Measurements from ENCODE around the gene RPS6KA3.
"Not testable (repeated sequence)": the region's sequence is repeated elsewhere in the genome, so short reads cannot be mapped to it uniquely, and the experiment has no call there.

Gene RPS6KA3

GRCh38 chrX:20143111-20143510 lies 123.6 kb downstream of the RPS6KA3 start:
- DNase-seq (ENCODE audit: low spot score) = no peak

DNA sequence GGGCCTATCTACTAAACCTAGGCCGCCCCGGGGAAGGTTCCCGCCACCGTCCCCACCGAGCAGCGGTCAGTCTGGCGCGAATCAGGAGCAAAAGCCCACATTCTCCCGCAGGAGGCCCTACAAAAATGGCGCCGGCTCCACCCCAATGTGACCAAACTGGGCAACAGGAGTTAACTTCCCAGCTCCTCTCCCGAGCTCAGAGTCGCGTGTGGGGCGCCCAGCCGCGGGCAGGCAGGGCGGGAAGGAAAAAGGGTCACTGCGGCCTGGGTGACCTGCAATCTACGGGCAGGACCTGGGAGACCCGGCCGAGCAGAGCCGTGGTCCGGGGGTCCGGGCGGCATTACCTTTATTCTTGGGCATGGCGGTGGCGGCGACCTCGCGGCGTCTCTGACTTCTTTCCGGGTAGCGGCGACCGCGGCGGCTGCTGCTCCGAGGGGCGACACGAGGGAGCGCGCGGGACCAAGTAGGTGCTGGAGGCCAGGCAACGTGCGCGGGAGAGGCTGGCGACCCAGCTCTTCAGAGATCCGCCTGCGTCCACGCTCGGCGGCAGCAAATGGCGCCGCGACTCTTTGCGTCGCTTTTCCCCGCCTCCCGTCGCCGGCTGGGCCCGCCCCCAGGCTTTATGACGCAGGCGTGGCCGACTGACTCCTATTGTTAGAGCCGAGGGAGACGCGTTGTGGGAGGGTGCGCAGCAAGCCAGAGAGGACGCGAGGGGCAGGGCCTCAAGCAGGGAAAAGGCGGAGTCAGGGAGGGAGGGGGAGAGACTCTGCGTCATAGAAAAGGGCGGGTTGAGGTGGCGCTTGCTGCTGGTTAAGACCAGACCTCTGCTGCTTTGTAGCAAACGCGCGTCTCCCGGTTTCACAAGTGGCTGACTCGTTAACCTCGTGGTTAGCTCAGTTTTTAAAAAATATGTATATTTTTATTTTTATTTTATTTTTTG lies 125.2 kb downstream of the RPS6KA3 start, which contains the start of gene EIF1AX:
Gene EIF1AX, minus strand, starts transcription at position 558 of the 940 bp plus-strand sequence. Its CDS starts 198 bp downstream, at position 360.
- DNase-seq (ENCODE audit: low spot score) = peak; percentile 96

DNA sequence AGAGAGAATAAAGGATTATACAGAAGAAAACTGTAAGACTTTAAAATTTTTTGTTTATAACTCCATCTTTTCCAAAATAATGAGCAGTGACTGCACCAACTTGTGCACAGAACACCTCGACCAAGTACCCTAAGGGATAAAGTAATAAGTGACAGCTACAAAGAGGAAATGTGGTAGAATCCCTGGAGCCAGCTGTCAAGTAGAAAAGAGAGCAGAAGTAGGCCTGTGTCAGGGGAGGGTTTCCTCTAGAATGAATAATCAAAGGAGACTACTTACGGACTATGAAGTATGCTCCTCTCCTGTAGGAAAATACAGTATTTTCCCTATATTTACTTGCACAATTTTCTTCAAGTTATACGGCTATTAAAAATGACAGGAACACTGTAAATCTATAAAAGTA lies 126.3 kb downstream of the RPS6KA3 start:
- no peak for DNase-seq (ENCODE audit: low spot score)

GRCh38 chrX:20139966-20140365 lies 126.7 kb downstream of the RPS6KA3 start:
- DNase-seq (ENCODE audit: low spot score) = no peak

GRCh38 chrX:20135944-20136343 lies 130.8 kb downstream of the RPS6KA3 start:
- no peak for DNase-seq (ENCODE audit: low spot score)

DNA sequence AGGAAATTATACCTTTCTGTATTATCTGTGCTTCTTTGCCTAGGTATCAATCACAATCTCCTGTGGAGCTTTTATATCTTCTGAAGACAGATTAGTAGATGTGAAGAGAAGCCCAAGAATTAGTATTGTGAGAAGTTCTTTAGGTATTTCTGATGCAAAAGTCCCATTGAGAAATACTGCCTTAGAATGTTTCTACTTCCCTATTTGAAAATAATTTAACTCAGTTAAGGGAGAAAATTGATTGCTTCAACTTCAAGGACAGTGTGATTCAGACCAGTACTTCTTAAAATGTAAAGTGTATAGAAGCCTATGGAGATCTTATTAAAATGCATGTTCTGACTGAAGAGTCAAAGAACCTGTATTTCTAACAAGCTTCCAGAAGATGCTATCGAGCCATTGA lies 134.0 kb downstream of the RPS6KA3 start:
- DNase-seq (ENCODE audit: low spot score) = no peak

GRCh38 chrX:20130357-20130756 lies 136.4 kb downstream of the RPS6KA3 start:
- no peak for DNase-seq (ENCODE audit: low spot score)

DNA sequence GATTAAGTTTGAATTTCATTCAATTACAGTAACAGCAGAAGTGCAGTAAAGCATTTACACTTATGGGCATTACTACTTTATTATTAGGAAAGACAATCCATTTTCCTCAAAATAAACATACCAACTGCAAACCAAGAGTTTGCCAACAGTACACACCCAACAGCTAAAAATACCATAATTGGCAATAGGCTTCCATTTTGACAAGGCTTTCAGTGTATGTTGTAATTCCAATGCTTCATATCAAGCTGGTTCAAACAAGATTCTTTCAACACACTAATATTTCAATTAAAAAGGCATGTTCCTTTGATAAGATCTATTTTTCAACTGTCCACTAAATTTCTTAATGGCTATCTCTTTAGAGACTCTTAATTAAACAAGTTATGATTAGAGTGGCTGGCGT lies 137.2 kb downstream of the RPS6KA3 start:
- DNase-seq (ENCODE audit: low spot score) = no peak

DNA sequence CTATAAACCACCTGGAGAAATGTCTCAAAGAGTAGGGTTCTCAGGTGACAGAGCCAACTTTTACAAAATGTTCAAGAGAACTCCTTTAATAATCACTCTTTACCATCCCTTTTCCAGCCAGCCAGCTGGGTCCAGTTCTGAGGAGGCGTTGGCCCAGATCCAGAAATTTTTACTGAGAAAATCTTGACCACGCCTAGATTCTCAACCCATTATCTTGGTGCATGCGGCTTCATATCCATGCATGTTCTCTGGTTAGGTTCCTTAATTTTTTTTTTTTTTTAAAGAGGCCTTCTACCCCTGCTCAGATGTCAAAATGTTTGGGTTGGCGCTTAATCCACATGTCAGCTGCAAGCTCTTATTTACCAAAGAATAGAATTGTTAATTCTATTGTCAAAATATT lies 138.0 kb downstream of the RPS6KA3 start:
- no peak for DNase-seq (ENCODE audit: low spot score)

DNA sequence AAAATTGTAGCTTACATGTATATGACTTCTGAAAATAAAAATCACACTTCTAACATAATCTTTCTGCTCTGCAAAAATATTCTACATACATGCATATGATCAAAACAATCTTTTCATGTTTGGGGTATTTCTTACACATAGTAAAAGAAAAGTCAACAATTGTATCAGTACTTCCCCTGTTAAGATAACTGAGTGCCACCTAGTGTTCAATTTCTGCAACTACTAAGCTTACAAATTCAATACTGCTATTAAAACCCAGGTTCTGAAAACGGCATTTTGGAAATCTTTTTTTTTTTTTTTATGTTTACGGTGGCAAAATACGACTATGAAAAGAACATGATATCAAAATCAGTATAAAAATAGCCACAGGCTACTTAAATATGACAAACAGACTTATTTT lies 139.3 kb downstream of the RPS6KA3 start:
- peak; percentile 2 for DNase-seq (ENCODE audit: low spot score)

DNA sequence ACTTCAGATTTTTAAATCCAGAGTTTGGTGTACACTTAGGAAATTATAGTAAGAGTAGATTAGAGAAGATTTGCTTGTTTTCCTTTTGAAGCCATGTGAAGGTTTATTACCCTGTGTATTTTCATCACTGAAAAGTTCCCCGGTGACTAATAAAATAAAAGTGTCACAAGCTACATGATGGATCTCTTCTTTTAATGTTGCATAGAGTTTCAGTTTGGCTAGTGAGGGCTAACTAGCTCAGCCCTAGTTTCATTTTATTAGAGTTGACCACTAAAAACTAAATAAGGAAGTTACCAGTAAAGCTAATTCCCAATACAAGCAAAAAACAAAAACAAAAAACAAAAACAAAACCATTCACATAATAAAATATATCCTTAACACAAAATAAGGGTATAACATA lies 139.9 kb downstream of the RPS6KA3 start:
- DNase-seq (ENCODE audit: low spot score) = not testable (repeated sequence)

DNA sequence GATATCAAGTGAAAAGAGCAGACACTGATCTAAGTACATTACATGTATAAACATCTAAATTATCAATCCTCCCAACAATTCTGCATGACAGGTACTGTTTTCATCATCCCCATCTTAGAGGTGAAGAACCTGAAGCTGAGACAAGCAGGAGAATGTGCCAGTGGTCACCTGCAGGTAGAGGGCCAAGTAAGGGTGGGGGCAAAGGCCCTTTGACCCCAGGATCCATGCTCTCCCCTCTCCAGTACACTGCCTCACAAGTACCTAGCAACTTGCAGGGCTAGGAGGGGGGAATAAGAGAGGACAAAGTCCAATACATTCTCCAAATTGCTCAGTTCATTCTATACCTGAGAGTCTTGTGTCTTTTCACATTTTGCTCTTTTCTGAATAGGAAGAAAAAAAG lies 141.7 kb downstream of the RPS6KA3 start:
- DNase-seq (ENCODE audit: low spot score) = no peak

- DNase-seq (ENCODE audit: low spot score) = no peak
Measured at GRCh38 chrX:20118065-20118824, 148.5 kb downstream of the RPS6KA3 start.

DNA sequence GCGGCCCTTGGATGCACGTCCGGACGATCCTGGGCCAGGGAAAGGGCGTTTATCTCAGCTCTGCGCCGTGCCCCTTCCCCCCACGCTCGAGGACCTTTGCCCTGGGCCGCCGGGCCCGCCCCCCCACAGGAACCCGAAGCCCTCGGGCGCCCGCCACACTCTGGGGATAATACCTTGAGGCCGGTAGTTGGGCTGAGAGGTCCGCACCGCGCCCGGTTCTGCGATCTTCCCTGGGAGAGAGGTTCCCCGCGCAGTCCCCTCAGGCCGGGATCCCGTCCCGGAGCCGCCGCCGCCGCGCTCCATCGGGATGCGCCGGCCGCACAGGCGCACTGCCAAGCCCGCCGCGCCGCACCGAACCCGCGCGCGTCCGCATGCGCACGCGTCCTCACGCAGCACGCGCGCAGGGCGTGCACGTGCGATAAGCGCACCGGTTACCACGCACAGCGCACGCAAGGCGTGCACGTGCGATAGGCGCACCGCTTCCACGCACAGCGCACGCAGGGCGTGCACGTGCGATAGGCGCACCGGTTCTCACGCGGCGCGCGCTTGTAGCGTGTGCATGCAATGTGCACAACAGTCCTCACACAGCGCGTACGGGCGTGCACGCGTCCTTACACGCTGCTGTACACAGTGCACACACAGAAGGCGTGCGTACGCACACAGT lies 150.0 kb downstream of the RPS6KA3 start, which contains the start of gene MAP7D2:
Gene MAP7D2, minus strand, starts transcription at position 331 of the 664 bp plus-strand sequence. Its CDS starts 28 bp downstream, at position 303.
- DNase-seq (ENCODE audit: low spot score) = no peak

- no peak for DNase-seq (ENCODE audit: low spot score)
Measured at GRCh38 chrX:20116087-20116576, 150.6 kb downstream of the RPS6KA3 start.

DNA sequence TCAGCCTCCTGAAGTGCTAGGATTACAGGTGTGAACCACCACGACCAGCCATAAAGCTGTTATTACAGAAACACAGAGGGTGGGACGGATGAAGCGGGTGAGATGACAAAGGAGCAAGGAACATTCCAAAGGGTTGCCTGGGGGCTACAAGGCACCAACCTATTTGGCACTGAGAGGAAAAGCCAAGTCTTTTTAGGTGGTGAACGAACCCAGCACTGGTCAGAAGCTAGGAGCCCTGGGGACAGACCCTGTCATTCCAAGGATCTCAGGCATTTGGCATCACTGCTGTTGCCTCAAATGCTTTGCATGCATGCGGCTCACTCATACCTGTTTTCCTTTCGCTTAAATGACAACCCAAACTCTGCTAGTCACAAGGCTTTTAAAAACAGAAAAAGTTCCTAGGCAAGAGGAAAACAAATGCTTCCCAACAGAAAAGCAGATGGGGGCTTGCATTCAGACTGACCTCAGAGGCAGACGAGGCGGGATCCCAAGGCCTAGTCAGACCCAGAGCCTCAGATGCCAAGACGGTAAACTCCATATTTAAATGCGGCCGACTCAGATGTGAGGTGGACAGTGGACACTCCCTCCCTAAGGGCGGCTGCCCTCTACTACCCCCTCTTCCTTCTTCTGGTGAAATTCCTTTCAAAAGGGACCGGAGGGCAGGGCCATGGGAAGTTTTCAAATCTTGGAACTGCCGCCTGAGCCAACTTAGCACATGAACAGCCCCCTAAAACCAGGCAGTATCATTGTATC lies 154.5 kb downstream of the RPS6KA3 start:
- DNase-seq (ENCODE audit: low spot score) = no peak

DNA sequence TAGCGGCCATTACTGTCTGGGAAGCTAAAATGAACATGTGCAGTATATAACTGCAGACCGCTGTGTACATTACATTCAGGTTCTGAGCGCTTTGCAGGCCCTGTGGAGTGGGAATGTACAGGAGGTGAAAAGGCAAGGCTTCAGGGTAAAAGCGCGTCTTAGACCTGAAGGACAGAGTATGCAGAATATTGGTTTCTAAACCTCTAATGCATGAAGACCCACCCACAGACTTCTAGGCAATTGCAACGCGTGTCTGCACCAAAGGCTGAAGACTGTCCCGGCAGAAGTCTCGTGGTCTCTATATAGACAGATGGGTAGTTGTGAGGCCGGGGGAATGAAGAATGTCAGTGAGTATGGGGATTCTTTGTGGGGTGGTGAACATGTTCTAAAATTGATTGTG lies 155.4 kb downstream of the RPS6KA3 start:
- DNase-seq (ENCODE audit: low spot score) = no peak

GRCh38 chrX:20101934-20102581 lies 164.7 kb downstream of the RPS6KA3 start:
- no peak for DNase-seq (ENCODE audit: low spot score)

All from CD4-positive, alpha-beta T cell treated with Interleukin-2 at 100 ng/mL for 4 hours (primary cell).